Right atrium auricular region (tissue), 2 donors: Measurements from ENCODE around the gene RPLP2. TPM values are rescaled to one million over a fixed set of nuclear protein-coding genes. Genes with fewer than 3 reads are reported as not detected.

Experiments used
- DNase-seq: peaks from one replicate; pipeline ENCODE4 v3.0.0-alpha.2; 2019; ENCODE audit warnings: low spot score
- H3K27ac ChIP-seq, 2 donors: fragments of 200-600 bp; sonication (generic); 1 replicate in 1 of 2; 2 replicates in 1 of 2; pipeline ENCODE4 v1.5.1; 2016 to 2019
- H3K27me3 ChIP-seq, 2 donors: fragments of 200-600 bp; sonication (generic); one replicate each; pipeline versions ENCODE4 v1.5.1 to v1.6.0; 2017 to 2019
- H3K36me3 ChIP-seq: fragments of 200-600 bp; sonication (generic); one replicate; pipeline ENCODE4 v1.5.1; 2016
- H3K4me1 ChIP-seq, 2 donors: fragments of 200-600 bp; sonication (generic); one replicate each; pipeline versions ENCODE4 v1.5.1 to v1.6.0; 2017 to 2019
- H3K4me3 ChIP-seq, 2 donors: fragments of 200-600 bp; sonication (generic); 1 replicate in 1 of 2; 2 replicates in 1 of 2; pipeline ENCODE4 v1.5.1; 2017 to 2019; ENCODE audit warnings: mild to moderate bottlenecking in 1 of 2, moderate library complexity in 1 of 2
- H3K9me3 ChIP-seq, 2 donors: fragments of 200-600 bp; sonication (generic); one replicate each; pipeline ENCODE4 v1.5.1; 2019
- CTCF ChIP-seq, 2 donors: fragments of 200-600 bp; sonication (generic); IDR thresholded peaks; one replicate each; pipeline ENCODE4 v1.5.1; 2019; ENCODE audit warnings: antibody characterized with exemption in 2 of 2
- total RNA-seq, 2 donors: library from RNA; depleted of rRNA; stranded (reverse); fragments of >200 nt; gene quantifications; one replicate each; pipeline ENCODE4 v1.1.0, GENCODE V29; 2016

RPLP2 gene
- total RNA-seq, 2 donors from 2014 or later = 145 to 384 TPM

- peaks cover 5% of the 10 kb centered on the region for H3K36me3 ChIP-seq
- no peak for TF ChIP-seq CTCF (IDR thresholded peaks at IDR 0.05)
- DNase-seq = no peak
- H3K4me1 ChIP-seq = peaks cover 0 to 89% of the 10 kb centered on the region in 2 donors
- H3K27me3 ChIP-seq = no peaks in the 10 kb centered on the region
- H3K27ac ChIP-seq = peak overlapping the region in 1 of 2 donors; percentile 75
- no peaks in the 10 kb centered on the region for H3K9me3 ChIP-seq
- H3K4me3 ChIP-seq = peak overlapping the region; percentile 22 to 53
These were observed 20.1 kb downstream of the RPLP2 start for GRCh38 chr11:829847-830294.

GRCh38 chr11:830295-831117 lies 20.7 kb downstream of the RPLP2 start:
- H3K4me3 ChIP-seq = peak overlapping the region; percentile 22 to 53
- H3K27ac ChIP-seq = peak overlapping the region in 1 of 2 donors; percentile 75
- TF ChIP-seq CTCF (IDR thresholded peaks at IDR 0.05) = no peak
- peaks cover 0 to 92% of the 10 kb centered on the region in 2 donors for H3K4me1 ChIP-seq
- H3K27me3 ChIP-seq = no peaks in the 10 kb centered on the region
- no peaks in the 10 kb centered on the region for H3K9me3 ChIP-seq
- no peaks in the 10 kb centered on the region for H3K36me3 ChIP-seq
- no peak for DNase-seq

DNA sequence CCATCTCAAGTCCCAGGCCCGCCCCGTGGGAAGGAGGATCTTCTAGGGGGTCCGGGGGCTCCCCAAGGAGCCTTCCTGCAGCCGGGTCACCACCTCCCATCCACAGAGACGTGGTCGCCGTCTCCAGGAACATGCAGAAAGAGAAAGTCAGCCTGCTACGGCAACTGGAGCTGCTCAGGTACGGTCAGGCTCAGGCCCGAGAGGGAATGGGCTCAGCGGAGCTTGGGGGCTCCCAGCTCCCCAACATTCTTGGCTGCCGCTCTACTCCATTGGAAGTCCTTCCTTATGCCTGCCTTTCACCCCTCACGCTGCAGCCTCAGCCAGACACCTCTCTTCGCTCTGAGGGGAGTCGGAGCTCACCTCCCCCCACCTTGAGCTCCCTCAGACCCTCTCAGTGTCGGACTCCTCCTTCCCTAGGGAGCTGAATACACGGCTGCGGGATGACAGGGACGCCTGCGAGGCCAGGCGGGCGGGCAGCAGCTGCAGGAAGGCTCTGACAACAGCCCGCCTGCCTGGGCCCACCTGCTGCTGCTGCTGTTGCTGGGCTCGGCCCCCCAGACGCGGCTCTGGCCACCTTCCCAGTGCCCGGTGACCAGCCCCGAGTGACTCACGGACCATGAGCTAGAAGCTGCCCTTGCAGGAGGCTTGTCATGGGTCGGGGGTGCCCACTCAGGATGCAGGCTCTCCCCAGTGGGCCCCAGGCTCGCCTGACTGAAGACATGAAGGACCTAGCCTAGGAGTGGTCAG lies 21.5 kb downstream of the RPLP2 start:
- peaks cover 0 to 91% of the 10 kb centered on the region in 2 donors for H3K4me1 ChIP-seq
- no peaks in the 10 kb centered on the region for H3K27me3 ChIP-seq
- H3K4me3 ChIP-seq = peak overlapping the region in 1 of 2 donors; percentile 53
- H3K9me3 ChIP-seq = no peaks in the 10 kb centered on the region
- peaks cover 6% of the 10 kb centered on the region for H3K36me3 ChIP-seq
- DNase-seq = no peak
- no peak overlapping the region for H3K27ac ChIP-seq
- TF ChIP-seq CTCF (IDR thresholded peaks at IDR 0.05) = no peak

GRCh38 chr11:831961-832528 lies 22.3 kb downstream of the RPLP2 start:
- TF ChIP-seq CTCF (IDR thresholded peaks at IDR 0.05) = no peak
- no peaks in the 10 kb centered on the region for H3K9me3 ChIP-seq
- no peaks in the 10 kb centered on the region for H3K27me3 ChIP-seq
- H3K27ac ChIP-seq = peak overlapping the region; percentile 92 to 95
- H3K36me3 ChIP-seq = peaks cover 13% of the 10 kb centered on the region
- peak overlapping the region in 1 of 2 donors; percentile 81 for H3K4me3 ChIP-seq
- no peak for DNase-seq
- peaks cover 0 to 91% of the 10 kb centered on the region in 2 donors for H3K4me1 ChIP-seq

DNA sequence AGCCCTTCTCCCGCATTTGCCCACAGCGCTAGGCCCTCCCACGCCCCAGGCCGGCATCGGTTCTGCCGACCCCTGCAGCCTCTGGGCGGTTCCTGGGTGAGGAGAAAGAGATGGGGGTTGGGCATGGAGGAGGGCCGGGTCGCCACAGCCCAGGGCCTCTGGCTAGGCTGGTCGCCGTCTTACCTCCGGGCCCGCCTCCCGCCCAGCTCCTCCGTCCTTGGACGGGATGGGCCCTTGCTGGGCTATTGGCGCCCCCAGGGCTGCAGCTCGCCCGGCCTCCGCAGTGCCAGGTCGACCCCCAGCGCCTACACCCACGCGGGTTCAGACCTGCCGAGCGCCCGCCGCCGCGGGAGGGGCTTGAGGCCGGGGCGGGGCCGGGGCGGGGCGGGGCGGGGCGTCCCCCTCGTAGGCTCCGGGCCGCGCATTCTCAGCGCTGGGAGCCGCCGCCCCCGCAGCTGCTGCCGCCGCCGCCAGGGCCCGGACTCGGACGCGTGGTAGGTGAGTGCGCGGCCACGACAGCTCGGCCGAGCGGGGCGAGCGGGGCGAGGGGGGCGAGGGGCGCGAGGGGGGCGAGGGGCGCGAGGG lies 22.9 kb downstream of the RPLP2 start, which contains the start of gene CD151:
Gene CD151, plus strand, starts transcription at position 424 of the 585 bp plus-strand sequence. CDS start 3,118 bp downstream, outside the sequence.
- Histone ChIP-seq H3K4me3 (peak within 1 kb of the TSS; percentile 55 to 81), H3K27ac (peak within 1 kb of the TSS; percentile 92 to 95), H3K27me3 (no peaks in the 10 kb centered on the region), H3K36me3 (peaks cover 19% of the 10 kb centered on the region), H3K9me3 (no peaks in the 10 kb centered on the region), H3K4me1 (peaks cover 0 to 91% of the 10 kb centered on the region in 2 donors)
- no peak for DNase-seq
- TF ChIP-seq CTCF (IDR thresholded peaks at IDR 0.05) = no peak
